ENCODE data around the gene ERCC8. TPM values are rescaled to one million over a fixed set of nuclear protein-coding genes. Genes with fewer than 3 reads are reported as not detected.

The ERCC8 gene
- total and polyA plus RNA-seq, 9 of the 15 experiments (the other 6 are each of a cell fraction or from before 2014, with no cell fraction given): 10.1 to 41.8 (median 24.4) TPM

GRCh38 chr5:60959156-60959555, 14.3 kb upstream of the ERCC8 start:
- Histone ChIP-seq H3K27ac (ENCODE audit: extremely low read depth, low read depth, low read length) (no peak overlapping the region), H2AFZ (ENCODE audit: low read depth, low read length) (no peak overlapping the region), H3K9ac (ENCODE audit: insufficient read depth in 1 of 2, low read depth in 2 of 2, low read length in 2 of 2) (no peak overlapping the region), H3K36me3 (ENCODE audit: control insufficient read depth, insufficient read depth, low read length) (no peaks in the 10 kb centered on the region), H3K4me1 (replicated peaks in 1 of 2; ENCODE audit: control insufficient read depth in 2 of 2, insufficient read depth in 2 of 2, low read length in 2 of 2) (no peaks in the 10 kb centered on the region), H3K27me3 (ENCODE audit: control insufficient read depth in 2 of 2, insufficient read depth in 2 of 2, low read length in 2 of 2) (no peaks in the 10 kb centered on the region), H3K9me3 (replicated peaks; ENCODE audit: control insufficient read depth, insufficient read depth, low read depth, low read length) (no peaks in the 10 kb centered on the region), H3K79me2 (ENCODE audit: control insufficient read depth, insufficient read depth, low read length) (peaks cover 69% of the 10 kb centered on the region), H3K4me2 (ENCODE audit: insufficient read depth, low read length) (no peak overlapping the region), H3K4me3 (no peak overlapping the region), H4K20me1 (replicated peaks; ENCODE audit: control insufficient read depth, insufficient read depth, low read length) (no peaks in the 10 kb centered on the region), H3K9me1 (ENCODE audit: control insufficient read depth, insufficient read depth, low read length) (no peaks in the 10 kb centered on the region)
- intact Hi-C loops (cut with micrococcal nuclease) (loop anchor here (2.0 to 10.0 kb wide), 2 partner anchors 96 to 700 kb away; no protein-coding TSS in a partner anchor), in situ Hi-C loops (cut with MboI) (no loop called here)
- TF ChIP-seq KDM2B (CRISPR knock-in tag; IDR thresholded peaks at IDR 0.05) (no peak), KLF1 (tag; IDR thresholded peaks at IDR 0.05) (no peak), CTCF (IDR thresholded peaks at IDR 0.05 in 2 of 3, conservative IDR thresholded peaks at IDR 0.05 in 1 of 3; ENCODE audit: insufficient read depth in 2 of 3, low read depth in 1 of 3, low read length in 3 of 3) (peak in 1 of 3 experiments; percentile 38; a peak in 2 of 6 replicates), RAD21 (CRISPR knock-in tag; conservative IDR thresholded peaks at IDR 0.05 in 1 of 2, IDR thresholded peaks at IDR 0.05 in 1 of 2) (peak; percentile 43 to 51), HEY1 (CRISPR knock-in tag; IDR thresholded peaks at IDR 0.05; ENCODE audit: borderline replicate concordance) (no peak), SMARCA4 (IDR thresholded peaks at IDR 0.05) (no peak)
- FAIRE-seq (peak; percentile 65), DNase-seq (ENCODE audit: extremely low read depth in 1 of 4, low spot score in 3 of 4) (no peak), ATAC-seq (no peak)
- CTCF ChIA-PET (ENCODE audit: low intra/inter-chr PET ratio): interaction anchor here (1.6 kb wide), 1 partner anchor 699 kb away, joined by 5 read pairs; no protein-coding TSS in a partner anchor
- BruUV-seq (replicated peaks): no TSS peak
- POLR2A ChIA-PET: no interaction called here

All from K562 (cell line).